ENCODE data around the gene BDH2.

BDH2 gene

DNA sequence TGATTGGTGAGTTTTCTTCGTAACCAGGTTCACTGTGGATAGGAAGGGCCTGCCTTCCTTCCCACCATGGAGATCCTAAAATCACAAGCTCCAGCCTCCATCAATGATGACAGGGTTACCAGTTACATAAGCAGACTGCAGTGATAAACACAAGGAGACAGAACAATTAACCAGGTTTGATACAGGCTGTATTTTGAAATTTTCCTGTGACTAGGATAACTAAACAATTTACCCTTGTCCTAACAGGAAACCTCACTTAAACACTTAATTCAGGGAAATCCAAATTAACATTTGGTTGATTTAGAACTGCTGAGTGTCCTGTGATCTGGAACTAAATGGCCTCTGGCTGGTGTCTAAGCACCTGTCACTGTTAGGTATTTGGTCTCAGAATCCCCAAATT, 20.0 kb downstream of the BDH2 start:
- DNase-seq: no peak

DNA sequence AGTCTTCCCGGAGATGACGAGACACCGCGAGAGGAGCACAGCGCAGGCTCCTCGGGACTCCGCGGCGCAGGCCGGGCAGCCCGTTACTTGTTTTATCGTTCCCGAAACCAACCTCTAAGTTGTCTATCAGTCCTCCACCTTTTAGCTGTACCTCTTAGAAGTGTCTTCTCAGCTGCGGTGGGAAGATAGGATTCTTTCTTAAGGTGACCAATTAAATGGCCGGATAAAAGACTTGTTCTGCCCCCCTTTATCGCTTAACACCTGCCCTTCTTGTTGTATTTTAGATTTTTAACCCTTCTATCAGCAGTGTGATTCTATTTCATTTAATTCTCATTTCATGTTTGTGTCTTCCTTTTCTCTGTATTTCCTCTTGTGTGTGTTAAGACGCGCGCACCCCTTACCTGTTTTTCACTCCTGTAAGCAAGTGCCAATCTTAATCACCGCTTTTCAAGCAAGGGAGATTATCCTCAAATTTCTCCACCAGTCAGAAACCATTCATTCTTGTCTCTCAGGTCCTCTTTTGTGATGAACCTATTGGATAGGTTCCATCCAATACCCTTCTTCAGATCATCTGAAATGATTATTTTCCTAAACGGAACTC, 22.8 kb downstream of the BDH2 start, which contains the start of gene SLC9B2:
TSS of gene SLC9B2 (minus strand) at position 15 of the 601 bp plus-strand sequence. CDS start 9,211 bp downstream, outside the sequence.
- peak; percentile 47 for DNase-seq

- no peak for DNase-seq
Observed at GRCh38 chr4:103075894-103076746, 23.5 kb downstream of the BDH2 start.

DNA sequence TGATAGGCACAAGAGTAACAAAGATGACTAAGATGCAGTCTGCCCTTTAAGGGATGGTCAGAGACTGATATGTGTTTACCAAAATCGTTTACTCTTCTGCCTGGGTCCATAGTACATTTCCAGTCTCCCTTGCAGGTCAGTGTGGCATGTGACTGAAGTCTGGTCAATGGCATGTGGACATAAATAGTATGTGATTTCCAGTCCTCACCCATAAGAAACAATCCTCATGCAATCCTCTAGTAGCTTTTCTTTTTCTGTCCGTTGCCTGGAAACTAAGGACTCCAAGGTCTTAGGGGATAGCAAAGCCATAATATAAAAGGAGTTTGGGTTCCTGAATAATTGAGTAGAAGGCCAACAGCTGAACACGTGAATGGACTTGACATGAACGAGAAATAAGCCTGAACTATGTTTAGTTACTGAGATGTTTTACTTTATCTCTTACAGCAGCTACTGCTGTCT, 24.2 kb downstream of the BDH2 start:
- no peak for DNase-seq

- DNase-seq: no peak
Observed at GRCh38 chr4:103074744-103075434, 24.7 kb downstream of the BDH2 start.

- DNase-seq: no peak
Observed at GRCh38 chr4:103073792-103074438, 25.7 kb downstream of the BDH2 start.

DNA sequence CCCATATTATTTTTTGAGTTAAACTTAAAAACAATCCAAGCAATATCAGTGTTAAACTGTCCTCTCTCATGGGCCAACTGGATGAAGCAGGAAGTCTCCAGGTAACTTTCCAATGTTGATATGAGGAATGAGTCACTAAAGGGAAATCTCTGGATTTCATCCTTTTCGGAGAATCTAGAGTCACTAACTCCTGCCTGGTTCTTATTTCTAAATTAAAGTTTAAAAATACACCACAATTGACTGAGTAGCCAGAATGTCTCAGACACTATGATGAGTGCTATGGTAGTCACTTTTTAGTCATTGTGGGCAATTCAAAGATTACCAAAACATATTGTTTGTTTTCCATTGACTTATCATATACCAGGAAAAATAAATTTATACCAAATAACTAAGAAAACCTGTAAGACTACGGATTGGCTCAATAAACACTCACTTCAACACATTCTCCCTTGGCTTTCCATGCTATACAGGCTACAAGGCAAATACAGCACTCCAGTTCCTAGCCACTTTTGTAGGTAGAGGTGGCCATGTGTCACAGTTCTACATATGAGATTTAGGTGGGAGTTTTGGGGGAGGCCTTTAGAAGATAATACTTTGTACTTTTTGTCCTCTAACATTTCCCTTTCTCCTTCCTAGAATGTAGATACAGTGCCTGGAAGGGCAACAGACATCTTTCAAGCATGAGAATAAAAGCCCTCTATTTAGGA, 31.6 kb downstream of the BDH2 start:
- DNase-seq: peak; percentile 8

DNA sequence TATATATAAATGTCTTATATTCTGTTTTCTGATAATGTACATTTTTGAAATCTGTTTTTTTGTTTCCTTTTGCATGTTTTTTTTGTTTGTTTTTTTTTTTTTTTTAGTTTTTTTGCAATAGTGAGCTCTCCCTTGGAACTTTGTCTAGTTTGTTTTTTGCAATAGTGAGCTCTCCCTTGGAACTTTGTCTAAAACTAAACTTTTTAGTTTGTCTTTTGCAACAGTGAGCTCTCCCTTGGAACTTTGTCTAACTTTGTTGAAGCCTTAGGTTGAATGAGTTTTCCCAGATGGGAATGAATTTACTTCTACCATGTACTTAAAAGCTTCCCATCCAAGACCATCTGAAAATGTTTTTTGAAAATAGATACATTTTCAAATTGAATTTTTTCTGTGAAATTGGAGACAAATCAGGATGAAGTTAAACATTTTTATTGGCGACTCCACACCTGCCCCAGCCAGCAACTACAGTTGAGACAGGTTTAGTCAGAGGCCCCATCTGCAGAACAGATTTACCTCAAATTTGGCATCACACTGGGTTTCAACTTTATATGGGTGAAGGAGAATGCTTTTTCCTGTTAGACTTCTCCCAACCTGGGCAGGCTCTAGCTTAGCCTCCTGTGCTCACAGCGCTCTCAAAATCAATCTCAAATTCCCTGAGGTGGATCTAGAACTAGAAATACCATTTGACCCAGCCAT, 39.0 kb downstream of the BDH2 start:
- DNase-seq: no peak

- DNase-seq: no peak
Observed at GRCh38 chr4:103054030-103054429, 45.6 kb downstream of the BDH2 start.

DNA sequence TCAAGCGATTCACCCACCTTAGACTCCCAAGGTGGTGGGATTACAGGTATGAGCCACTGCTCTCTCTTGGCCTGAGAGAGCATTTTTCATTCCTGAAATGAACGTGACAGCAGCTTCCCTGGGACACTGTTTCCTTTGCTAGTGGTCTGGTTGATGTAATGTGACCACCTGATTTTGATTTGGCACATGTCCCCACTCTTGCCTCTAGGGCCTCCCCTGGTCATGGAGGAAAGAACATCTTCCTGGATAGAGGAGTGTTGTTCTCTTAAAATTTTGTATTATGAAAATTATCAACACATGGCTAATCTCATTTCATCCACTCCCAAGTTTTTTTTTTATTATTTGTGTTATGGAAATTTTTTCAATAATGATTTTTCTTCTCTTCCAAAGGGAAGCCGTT, 46.9 kb downstream of the BDH2 start:
- no peak for DNase-seq

DNA sequence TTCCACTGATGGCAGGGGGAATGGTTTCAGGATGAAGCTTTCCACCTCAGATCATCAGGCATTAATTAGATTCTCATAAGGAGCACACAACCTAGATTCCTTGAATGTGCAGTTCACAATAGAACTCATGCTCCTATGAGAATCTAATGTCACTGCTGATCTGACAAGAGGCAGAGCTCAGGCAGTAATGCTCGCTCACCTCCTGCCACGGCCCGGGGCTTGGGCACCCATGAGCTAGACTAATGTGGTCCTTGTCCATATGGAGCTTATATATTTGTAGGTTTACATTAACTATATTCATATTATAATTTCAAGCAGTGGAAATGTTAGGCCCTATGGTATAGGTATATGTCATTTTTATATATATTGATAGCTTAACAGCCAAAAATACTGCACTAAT, 47.5 kb downstream of the BDH2 start:
- DNase-seq: no peak

GRCh38 chr4:103050736-103051436, 48.7 kb downstream of the BDH2 start:
- DNase-seq: no peak

GRCh38 chr4:103046416-103047290, 53.0 kb downstream of the BDH2 start:
- DNase-seq: peak; percentile 20

DNA sequence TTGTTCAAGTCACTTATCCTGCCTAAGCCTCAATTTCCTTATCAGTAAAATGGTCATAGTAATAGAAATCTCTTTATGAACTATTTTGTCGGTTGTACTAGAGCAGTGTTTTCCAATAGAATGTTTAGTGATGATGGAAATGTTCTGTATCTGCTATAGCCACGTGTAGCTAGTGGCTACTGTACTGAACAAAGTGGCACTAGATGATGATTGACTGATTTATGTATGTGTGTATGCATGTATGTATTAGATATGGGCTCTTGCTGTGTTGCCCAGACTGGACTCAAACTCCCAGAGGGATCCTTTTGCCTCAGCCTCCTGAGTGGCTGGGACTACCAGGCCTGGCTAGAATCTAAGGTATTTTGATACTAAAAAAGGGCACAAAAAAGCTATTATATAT, 55.5 kb downstream of the BDH2 start:
- no peak for DNase-seq

GRCh38 chr4:103036169-103036568, 63.5 kb downstream of the BDH2 start:
- DNase-seq: no peak

- peak; percentile 38 for DNase-seq
Observed at GRCh38 chr4:103032574-103032973, 67.1 kb downstream of the BDH2 start.

GRCh38 chr4:103030791-103031190, 68.8 kb downstream of the BDH2 start:
- peak; percentile 58 for DNase-seq

DNA sequence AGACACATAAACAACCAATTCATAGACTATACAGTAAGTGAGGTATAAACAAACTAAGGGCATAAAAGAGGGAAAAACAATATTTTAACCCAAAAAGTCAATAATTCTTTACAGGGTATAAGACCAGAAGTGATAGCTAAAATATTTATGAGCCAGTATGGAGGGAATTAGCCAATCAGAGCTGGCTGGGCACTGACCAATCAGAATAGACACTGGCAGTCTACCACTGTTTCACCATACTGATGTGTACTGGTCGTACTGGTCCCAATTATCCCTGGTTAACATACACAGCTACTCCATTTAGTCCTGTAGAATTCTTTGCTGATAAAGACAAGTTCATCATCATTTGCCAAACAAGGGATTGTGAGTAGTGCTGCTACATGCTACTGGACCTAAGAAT, 70.3 kb downstream of the BDH2 start:
- DNase-seq: no peak

All from NCI-H226 (cell line).